NCI-H1436 treated with DMSO at 0.1 percent for 48 hours (cell line): Measurements from ENCODE around the gene RALY.

Experiments used
- DNase-seq: peaks from one replicate; lab custom pipeline; 2025; lab: John Stamatoyannopoulos, UW

RALY gene

DNA sequence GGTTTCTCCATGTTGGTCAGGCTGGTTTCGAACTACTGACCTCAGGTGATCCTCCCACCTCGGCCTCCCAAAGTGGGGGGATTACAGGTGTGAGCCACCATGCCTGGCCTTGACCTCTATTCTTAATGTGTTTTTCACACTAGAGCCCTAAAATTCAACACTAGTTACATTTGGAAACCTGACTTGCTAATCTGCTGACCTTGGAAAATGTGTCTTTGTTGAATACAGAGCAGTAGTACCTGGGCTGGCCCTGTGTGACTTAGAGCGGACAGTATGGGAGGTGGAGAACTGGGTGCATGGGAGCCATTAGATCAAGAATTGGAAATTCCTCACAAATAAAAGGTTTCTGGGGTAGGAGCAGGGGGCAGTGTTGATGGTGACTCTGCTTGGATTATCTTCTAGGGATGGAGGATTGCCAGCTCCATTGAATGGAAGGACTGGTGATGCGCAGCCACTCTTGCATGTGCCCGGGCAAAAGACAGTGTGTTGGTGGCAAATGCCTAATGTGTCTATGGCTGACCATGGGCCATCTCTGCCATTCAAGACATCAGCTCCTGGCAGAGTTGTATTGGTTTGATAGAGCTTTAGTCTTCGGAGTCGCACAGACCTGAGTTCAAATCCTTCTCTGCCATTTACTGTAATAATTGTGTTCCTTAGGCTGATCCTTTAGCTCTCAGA is 53.4 kb downstream of the RALY start:
- DNase-seq: no peak

DNA sequence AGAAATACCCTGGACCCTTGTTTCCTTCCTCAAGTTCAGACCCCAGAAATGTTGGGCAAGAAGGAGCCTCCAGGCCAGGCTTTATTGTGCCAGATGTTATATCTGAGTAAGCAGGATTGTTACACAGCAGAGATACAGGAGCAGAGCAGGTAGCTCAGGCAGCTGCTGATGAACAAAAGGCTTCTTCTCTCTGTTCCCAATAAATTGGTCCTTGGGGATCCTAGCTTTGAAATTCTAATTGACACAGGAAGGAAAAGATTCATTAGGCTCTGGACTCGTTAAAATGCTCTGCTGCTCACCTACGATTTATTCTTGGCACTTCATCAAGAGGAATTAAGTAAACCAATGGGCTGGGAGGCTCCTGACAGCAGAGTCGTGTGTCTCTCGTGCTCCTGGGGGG is 54.2 kb downstream of the RALY start:
- peak; percentile 63 for DNase-seq

DNA sequence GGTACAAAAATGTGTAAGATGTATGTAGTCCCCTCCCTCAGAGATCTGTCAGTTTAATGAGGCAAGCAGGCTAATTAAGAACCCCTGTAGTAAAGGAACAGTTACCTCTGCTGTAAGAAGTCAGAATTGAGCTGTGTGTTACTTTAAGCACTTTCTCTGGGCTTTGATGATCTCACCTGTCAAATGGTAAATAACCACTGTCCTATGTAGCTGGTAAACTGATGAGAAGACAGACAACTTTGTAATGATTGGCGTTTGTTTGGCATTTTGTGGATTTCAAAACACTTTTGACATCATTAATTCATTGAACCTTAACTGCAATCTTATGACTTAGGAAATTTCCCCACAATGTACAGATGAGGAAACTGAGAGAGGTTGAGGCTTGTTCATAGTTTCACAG is 55.7 kb downstream of the RALY start:
- DNase-seq: no peak

DNA sequence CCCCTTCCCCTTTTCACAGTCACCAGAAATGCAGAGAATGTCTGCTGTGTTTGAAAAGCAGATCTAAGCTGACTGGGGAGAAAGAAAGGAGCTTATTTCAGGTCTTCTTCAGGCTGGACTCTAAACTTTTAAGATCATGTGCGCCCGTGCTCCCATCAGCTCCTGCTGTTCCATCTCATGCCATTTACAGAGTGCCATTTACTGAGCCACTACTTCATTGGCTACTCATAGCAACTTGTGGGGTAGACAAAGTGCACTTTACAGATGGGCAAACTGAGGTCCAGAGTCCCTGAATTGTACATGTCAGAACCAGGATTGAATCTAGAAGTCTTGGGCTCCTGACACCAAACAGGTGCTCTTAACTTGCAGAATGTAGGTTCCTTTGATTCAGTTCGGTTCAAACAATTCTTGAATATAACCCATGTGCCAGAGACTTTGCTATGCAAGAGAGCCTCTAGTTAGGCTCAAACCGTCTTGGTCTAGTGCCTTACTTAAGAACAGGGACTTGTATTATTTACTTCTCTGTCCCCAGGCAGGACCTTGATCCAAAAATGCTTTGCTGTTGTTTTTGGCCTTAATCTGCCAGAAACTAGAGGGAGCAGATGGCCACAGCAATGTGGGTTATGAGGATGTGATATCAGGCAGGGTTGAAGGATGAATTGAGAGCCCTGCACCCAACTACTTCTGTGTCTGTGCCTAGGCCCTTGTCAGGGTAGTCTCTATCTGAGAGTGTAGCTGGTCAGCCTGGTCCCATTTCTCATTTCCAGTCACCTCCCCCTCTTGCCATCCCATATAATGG is 56.4 kb downstream of the RALY start:
- no peak for DNase-seq

DNA sequence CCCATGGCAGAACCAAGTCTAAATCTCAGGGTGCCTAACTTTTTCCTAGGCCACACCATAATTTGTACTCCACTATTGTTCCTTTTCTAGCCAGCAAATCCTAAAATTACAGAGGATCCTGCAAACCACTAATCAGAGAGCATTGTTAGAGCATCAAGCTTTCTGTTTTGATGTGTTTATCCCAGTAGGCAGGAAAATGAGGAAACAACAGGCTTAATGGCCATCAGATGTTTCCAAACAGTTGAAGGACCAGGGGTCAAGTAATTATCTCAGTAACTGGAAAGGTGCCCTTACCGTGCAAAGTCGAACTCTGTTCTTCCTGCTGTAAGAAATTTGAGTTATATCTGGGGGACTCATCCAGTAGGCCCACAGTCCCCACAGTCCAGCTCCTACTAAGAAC is 58.7 kb downstream of the RALY start:
- DNase-seq: no peak

DNA sequence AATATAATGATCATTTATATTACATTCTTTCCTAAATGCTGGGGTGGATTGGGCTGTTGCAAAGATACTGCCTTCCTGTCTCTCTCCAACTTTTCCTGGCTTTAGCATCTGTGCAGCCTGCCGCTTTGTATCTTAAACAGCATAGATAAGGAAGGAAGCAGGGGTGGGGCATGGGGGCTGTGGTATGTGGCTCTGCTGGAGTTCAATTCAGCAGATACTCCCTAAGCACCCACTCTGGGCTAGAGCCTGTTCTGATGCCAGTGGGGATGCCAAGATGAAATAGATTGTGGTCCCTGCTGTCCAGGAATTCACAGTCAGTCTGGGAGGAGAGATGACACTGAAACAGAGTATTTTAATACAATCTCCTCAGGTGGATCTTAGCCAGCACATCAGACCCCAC is 61.6 kb downstream of the RALY start:
- no peak for DNase-seq

DNA sequence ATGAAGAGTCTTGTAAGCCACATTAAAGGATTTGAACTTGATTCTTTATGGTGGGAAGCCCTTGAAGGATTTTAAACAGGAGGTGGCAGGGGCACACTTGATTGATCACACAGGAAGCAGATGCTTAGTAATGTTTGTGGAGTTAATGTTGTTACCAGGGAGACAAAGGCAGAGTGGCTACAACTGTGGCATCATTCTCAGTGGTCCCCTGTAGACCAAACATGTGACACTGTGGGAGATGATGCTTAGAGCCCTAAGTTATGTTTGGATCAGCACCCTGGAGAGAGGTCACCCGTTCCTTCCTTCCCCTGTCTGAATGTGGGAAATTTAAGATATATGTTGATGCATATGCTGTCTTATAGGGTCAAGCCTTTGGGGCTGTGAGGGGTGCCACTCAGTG is 65.1 kb downstream of the RALY start:
- no peak for DNase-seq

DNA sequence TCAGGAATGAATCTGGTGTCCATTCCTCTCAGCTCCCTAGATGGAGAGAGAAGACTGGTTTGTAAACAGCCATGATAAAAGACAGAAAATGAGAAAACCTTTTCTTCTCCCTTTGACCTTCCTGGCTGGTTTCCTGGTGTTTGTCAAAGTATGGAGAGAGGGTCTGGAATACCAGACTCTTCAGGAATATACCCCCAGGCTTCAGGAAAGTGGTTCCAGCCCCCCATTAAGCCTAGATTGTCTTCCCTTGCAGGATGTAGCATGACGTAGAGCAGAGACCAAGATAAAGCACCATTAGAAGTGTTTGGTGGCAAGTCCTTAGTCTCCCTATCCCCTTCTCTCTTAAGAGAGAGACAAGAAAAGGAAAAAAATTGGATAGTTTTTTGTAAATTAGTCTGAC is 67.3 kb downstream of the RALY start:
- no peak for DNase-seq

DNA sequence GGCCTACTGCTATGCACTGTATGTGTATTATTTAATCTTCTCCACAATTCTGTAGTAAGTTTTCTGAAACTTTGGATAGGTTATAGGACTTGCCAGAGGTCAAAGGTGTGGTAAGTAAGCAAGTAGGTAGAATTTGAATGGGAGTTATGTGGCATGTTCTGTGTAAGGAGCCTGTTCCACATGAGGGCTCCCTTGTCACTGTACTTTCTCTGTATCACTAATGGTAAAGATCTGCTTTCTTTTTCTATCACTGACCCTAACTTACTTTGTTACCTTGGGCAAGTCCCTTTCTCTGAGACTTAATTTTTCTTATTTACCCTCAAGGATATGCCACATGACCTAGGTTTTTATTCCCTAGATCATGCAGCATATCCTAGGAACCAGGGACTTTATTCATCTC is 68.0 kb downstream of the RALY start:
- no peak for DNase-seq

DNA sequence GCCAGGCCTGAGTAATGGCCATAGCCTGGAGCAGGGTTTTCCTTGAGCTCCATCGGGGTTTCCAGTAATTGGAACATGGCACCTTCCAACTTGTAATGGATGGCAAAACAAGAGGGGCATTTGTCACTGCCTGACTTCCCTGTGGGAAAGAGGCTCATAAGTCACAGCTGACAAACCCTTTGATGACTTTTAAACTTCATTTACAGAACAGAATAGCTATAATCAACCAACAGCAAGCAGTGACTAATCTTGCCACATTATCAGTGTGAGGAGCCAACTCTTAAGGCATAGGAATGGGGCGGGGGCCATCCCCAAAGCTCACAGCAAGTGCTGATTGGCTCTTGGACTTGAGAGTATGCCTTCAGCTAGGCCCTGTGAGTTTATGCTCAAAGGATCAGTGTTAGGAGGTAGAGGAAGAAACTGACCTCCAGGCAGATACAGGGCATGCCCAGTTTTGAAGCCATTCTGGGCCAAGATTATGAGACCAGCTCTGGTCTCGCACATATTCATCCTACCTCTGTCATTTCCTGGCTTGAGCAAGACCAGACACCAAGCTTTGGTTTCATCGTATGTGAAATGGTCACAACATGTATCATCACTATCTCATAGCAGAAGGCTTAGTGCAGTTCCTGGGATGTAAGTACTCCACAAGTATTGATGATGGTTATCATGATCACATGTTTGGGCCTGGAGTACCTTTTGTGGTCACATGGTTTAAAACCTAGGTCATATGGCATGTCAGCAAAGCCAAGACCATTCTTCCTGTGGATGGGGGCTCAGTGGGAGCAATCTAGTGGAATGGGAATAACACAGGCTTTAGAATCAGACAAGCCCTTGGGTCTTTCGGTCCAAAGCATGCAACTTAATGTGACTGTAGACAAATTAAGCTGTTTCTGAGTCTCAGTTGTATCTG is 69.1 kb downstream of the RALY start:
- no peak for DNase-seq

DNA sequence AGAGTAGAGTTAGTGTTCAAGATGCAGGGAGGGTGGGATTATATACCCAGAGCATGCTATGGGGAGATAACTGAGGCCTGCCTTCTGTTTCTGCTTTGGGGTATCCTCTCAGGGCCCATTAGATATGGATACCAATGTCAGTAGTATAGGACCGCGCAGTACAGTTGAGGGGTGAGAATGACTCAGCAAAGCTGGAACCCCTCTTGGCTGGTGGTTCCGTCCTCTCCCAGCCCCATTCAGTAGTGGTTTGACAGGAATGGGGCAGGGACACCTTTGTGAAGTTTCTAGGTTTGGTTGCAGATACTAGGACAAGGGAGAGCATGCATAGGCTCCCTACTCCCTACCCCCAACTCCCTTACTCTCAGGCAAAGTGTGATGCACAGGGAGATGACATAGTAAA is 70.6 kb downstream of the RALY start:
- no peak for DNase-seq

DNA sequence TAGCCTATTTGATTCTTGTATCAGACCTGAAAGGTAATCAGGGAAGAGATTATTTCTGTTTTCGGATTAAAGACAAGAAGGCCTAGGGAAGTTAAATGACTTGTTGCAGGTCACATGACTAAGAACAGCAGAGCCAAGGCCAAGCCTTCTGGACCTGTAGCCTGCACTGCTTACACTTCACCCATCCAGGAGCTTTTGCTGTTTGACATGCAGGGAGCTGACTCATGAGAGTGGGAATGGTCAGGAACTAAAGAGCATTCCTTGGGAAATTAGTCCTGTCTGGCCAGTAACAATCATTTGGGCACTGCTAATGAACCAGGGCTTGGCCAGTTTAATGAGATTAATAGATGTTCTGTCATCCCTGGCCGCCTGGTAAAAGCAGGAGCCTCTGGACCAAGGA is 71.5 kb downstream of the RALY start:
- no peak for DNase-seq

DNA sequence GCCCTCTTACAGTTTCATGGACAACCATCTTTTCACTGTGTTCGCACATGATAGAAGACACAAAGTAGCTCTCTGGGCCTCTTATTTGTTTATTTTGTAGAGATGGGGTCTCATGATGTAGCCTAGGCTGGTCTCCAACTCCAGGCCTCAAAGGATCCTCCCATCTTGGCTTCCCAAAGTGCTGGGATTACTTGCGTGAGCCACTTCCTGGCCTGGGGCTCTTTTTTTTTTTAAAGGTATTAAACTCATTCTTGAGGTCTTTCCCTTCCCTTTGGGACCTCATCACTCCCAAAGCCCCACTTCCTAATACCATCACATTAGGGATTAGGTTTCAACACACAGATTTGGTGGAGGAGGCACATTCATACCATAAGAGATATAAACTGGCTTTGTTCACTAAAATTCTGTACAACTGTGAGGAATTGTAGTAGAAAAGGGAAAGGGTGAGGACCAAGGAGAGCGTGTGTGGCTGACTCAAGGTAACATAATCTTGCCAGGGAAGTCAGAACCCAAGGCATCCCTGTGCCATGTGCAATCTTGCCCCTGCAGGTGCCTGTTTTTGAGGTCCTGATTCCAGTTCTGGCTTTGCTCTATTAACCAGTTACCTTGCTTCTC is 72.9 kb downstream of the RALY start:
- DNase-seq: no peak

DNA sequence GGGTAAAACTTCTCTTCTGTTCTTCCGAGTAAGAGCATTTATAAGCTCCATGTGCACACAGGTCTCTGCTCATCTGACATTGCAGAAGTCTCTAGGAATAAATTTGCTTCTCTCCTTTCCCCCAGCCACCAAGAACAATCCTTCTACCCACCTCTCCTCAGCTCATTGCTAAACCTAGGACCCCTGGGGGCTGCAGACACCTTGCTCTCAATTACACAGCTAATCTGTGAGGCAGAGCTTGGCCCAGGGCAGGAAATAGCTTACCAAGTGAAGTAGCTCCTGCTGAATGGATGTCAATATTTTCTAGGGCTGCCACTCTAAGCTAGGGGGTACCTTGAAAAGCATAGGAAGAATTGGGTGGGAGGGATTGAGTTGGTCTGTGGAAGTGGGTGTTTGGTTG is 74.3 kb downstream of the RALY start:
- no peak for DNase-seq

DNA sequence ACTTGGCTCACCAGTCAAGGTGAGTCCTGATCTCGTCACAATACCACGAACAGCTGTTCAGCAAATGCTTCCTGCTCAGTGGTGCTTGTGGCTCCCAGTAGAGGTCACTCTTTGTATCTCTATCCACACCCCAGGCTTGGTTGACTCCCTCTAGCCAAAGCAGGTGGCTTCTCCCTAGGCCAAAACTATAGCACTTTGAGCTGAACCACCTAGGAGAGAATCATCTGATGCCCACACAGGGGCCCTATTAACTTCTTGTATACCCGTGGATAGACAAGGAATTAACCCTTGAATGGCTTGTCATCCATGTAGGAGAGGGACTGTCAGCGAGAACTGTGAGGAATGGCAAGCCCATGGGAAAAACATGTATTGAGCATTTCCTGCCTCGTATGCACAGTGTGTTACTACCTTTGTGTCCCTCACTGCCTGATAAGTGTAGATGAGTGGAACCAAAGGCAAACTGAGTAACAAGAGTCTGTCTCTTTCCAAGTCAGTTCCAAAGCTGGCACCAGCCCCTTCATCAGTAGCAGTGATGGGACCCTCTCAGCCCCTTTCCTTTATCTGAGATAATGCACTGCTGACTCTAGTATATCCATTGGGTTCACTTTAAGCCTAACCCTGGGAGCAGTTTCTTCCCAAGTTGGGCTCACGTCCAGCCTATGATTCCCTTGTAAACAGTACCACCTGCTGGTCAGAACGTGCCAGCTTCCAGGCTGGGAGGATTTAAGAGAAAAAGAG is 75.8 kb downstream of the RALY start:
- DNase-seq: no peak

DNA sequence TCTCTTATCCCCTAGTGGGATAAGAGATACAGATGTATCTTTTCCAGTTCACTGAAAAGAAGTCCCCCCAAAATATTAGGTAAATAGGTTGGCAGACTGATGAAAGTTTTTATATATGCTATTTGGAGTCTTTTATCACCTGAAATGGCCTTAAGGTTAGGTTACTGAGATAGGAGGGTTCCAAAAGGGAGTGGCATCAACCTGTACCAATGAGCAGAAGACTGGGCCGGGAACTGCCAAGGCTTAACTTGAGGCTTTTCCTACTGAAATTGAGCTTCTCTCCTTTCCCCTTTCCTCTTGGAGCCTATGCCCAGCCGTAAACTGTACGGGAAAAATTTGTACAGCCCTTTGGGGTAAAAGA is 76.3 kb downstream of the RALY start:
- DNase-seq: no peak

DNA sequence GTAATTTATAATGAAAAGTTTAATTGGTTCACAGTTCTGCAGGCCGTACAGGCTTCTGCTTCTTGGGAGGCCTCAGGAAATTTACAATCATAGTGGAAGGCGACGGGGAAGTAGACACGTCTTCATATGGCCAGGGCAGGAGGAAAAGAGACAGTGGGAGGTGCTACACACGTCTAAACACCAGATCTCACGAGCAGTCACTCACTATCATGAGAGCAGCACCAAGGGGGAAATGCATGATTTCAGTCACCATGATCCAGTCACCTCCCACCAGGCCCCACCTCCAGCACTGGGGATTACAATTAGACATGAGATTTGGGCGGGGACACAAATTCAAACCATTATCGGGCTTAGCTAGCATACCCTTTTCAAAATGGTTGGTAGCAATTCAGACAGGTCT is 77.1 kb downstream of the RALY start:
- DNase-seq: no peak

DNA sequence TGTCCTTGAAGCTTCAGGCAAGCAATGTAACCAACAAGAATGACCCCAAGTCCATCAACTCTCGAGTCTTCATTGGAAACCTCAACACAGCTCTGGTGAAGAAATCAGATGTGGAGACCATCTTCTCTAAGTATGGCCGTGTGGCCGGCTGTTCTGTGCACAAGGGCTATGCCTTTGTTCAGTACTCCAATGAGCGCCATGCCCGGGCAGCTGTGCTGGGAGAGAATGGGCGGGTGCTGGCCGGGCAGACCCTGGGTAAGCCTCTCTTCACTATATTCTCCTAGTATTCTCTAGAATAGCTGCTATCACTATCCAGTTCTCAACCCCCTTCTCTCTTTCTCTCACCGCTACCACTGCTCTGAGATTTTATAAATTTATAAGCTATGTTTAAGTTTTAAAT is 78.4 kb downstream of the RALY start:
- no peak for DNase-seq

DNA sequence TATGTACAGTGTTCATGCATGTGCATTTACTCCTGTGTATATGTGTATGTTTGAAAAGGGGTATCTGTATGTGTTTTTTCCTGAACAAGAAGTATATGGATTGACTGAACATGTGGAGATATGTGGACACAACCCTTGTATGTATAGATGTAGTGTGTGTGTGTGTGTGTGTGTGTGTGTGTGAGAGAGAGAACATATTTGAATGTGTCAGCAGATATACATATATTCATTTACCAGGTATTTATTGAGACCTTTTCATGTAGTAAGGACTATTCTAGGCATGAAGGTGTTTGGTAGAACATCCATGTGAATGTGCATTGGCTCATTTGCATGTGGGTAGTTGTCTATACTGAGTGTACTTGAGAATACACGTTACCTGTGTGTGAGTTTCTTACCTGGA is 79.1 kb downstream of the RALY start:
- no peak for DNase-seq

DNA sequence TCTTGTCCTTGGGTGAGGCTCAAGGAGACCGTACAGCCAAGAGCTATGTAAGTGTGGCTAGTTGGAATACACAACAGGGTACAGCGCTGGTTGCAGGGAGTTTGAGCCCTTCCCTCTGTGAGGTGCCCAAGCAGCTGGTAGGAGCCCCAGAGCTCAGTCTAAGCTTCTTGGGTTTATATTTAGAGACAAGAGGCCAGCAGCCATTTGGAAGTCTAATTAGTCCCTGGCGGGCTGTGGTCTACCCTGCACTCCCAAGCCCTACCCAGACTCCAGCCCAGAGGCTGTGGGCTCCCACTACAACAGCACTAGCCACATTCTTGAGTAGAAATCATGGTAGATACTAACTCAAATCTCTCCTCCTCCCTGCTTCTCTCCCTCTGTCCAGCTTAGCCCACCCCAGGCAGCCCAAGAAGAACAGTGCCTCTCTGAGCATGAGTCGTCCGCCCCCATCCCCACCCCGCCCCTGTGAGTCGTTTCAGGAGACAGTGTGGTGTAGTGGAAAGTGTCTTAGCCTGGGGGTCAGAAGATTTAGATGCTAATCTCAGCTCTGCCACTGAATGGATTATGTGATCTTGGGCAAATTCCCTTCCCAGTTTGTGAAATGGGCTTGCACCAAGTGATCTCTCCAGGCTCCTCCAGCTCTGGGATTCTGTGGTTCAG is 80.5 kb downstream of the RALY start:
- DNase-seq: no peak

DNA sequence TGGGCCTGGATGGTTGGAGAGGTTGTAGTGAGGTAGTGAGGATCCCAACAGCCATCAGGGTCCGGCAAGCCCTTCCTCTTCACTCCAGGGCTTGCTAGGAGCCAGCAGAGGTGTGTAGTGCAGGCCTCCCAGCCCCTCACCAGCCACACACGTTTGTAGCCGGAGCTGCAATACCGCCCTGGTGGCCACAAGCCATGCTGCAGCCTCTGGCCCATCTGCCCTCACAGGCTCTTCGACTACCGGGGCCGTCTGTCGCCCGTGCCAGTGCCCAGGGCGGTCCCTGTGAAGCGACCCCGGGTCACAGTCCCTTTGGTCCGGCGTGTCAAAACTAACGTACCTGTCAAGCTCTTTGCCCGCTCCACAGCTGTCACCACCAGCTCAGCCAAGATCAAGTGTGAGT is 81.9 kb downstream of the RALY start:
- DNase-seq: no peak
